ENCODE results near the gene SEPTIN12.
A peak's percentile ranks its signal among the peaks of the same experiment; 100 is the strongest.
"Not testable (repeated sequence)": the region's sequence is repeated elsewhere in the genome, so short reads cannot be mapped to it uniquely, and the experiment has no call there.

The SEPTIN12 gene

DNA sequence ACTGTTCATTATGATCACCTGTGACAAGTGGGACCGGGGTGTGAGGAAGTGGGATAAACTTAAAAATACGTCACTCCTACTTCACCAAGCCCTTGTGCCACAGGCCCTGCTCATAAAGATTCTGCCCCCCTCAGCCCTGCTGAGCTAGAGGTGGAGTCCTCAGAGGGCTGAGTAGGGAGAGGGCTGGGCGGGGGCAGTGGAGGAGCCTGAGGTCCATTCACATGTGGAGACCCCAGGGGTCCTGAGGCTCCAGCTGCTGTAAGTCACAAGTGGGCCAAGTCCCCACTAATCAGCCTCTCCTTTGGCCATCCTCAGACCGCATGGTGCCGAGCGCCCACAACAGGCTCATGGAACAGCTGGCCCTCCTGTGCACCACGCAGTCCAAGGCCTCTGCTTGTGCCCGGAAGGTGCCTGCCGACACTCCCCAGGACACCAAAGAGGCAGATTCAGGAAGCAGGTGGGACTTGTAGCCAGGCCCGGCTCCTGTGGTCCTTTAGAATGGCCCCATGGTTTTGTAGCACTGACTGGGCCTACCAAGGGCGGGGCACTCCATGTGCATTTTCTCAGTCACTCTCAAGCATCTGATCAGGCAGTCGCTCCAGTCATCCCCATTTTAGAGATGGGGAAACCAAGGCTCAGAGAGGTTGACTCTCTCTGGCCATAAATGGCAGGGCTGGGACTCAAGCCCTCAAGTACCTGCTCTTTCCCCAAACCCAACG lies 43.4 kb downstream of the SEPTIN12 start:
- Histone ChIP-seq H3F3A (ENCODE audit: insufficient read depth, low read length) (no peaks in the 10 kb centered on the region), H3K4me2 (ENCODE audit: low read length) (no peak overlapping the region), H2AFZ (ENCODE audit: low read length) (no peak overlapping the region), H3K36me3 (ENCODE audit: insufficient read depth, low read length) (peaks cover 5% of the 10 kb centered on the region; the same call in 1 of the 2 replicates), H3K4me1 (ENCODE audit: insufficient read depth, low read length, severe bottlenecking) (peaks cover 19% of the 10 kb centered on the region), H3K9me3 (ENCODE audit: low read length) (no peaks in the 10 kb centered on the region), H3K79me2 (ENCODE audit: insufficient read depth, low read length) (no peaks in the 10 kb centered on the region), H3K9me2 (ENCODE audit: low read depth, low read length) (no peaks in the 10 kb centered on the region), H3K27me3 (ENCODE audit: insufficient read depth, low read length) (no peaks in the 10 kb centered on the region), H3K27ac (ENCODE audit: low read depth, low read length, poor library complexity, severe bottlenecking) (no peak overlapping the region), H4K20me1 (ENCODE audit: insufficient read depth, low read length) (no peaks in the 10 kb centered on the region), H3K4me3 (ENCODE audit: low read depth, low read length, poor library complexity, severe bottlenecking) (no peak overlapping the region), H3K9ac (ENCODE audit: low read length) (no peak overlapping the region)
- TF ChIP-seq, protein P1, sequence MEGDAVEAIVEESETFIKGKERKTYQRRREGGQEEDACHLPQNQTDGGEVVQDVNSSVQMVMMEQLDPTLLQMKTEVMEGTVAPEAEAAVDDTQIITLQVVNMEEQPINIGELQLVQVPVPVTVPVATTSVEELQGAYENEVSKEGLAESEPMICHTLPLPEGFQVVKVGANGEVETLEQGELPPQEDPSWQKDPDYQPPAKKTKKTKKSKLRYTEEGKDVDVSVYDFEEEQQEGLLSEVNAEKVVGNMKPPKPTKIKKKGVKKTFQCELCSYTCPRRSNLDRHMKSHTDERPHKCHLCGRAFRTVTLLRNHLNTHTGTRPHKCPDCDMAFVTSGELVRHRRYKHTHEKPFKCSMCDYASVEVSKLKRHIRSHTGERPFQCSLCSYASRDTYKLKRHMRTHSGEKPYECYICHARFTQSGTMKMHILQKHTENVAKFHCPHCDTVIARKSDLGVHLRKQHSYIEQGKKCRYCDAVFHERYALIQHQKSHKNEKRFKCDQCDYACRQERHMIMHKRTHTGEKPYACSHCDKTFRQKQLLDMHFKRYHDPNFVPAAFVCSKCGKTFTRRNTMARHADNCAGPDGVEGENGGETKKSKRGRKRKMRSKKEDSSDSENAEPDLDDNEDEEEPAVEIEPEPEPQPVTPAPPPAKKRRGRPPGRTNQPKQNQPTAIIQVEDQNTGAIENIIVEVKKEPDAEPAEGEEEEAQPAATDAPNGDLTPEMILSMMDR (IDR thresholded peaks at IDR 0.05; ENCODE audit: low read length), result no peak
- no peak for TF ChIP-seq EZH2 (IDR thresholded peaks at IDR 0.05; ENCODE audit: borderline replicate concordance, low read length)

DNA sequence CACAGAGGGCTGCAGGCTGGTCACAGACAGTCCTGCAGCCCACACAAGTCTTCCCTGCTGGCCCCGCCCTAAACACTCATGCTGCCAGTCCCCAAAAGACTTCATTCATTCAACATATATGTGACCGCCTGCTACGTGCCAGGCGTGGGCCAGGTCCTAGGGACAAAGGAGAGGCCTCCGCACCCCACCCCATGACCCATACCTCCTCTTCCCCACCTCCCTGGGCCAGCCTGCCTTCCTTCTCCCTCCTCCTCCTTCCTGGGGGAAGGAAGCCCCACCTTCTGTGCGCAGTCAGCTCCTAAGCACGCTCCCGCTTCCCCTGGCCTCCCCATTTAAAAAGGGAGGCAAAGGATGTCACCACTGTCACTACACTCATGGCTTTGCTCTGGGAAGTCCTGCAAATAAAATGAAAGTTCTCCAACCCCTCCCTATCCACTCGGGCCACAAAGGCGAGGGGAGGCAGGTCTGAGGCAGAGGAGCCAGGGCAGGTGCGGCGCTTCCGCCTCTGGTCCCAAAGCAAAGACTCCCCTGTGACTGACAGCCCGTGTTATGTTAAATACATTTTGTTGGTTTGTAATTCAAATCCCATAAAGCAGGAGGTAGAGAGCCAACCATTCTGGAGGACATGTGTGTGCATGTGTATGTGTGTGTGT lies 44.8 kb downstream of the SEPTIN12 start:
- H3K27me3 ChIP-seq (ENCODE audit: insufficient read depth, low read length), result no peaks in the 10 kb centered on the region
- peak overlapping the region; percentile 53 for H3K4me2 ChIP-seq (ENCODE audit: low read length)
- peak overlapping the region; percentile 20; the same call in 1 of the 2 replicates for H3K9ac ChIP-seq (ENCODE audit: low read length)

DNA sequence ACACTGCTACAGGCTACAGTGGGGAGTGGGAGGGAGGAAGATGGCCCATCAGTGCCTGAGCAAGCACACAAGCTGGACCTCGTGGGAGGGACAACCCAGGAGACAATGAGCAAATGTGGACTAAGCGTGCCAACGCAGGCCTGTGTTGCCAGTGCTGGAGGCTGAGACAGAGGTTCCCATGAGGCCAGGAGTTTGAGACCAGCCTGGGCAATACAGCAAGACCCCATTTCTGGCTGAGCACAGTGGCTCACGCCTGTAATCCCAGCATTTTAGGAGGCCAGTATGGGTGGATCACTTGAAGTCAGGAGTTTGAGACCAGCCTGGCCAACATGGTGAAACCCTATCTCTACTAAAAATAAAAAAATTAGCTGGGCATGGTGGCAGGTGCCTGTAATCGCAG lies 49.8 kb downstream of the SEPTIN12 start:
- not testable (repeated sequence) for H3K36me3 ChIP-seq (ENCODE audit: insufficient read depth, low read length); H3K4me2 ChIP-seq (ENCODE audit: low read length); H2AFZ ChIP-seq (ENCODE audit: low read length); H4K20me1 ChIP-seq (ENCODE audit: insufficient read depth, low read length); H3F3A ChIP-seq (ENCODE audit: insufficient read depth, low read length); H3K9ac ChIP-seq (ENCODE audit: low read length); H3K27me3 ChIP-seq (ENCODE audit: insufficient read depth, low read length); H3K79me2 ChIP-seq (ENCODE audit: insufficient read depth, low read length); H3K27ac ChIP-seq (ENCODE audit: low read depth, low read length, poor library complexity, severe bottlenecking); H3K9me3 ChIP-seq (ENCODE audit: low read length); H3K4me3 ChIP-seq (ENCODE audit: low read depth, low read length, poor library complexity, severe bottlenecking); H3K9me2 ChIP-seq (ENCODE audit: low read depth, low read length)
- peaks cover 18% of the 10 kb centered on the region for H3K4me1 ChIP-seq (ENCODE audit: insufficient read depth, low read length, severe bottlenecking)

More for the DNA sequence above, 44.8 kb downstream of the SEPTIN12 start:
- H3K36me3 ChIP-seq (ENCODE audit: insufficient read depth, low read length), result no peaks in the 10 kb centered on the region
- no peak overlapping the region for H2AFZ ChIP-seq (ENCODE audit: low read length)
- no peaks in the 10 kb centered on the region for H3K79me2 ChIP-seq (ENCODE audit: insufficient read depth, low read length)
- no peaks in the 10 kb centered on the region for H3K9me3 ChIP-seq (ENCODE audit: low read length)
- peak overlapping the region; percentile 35 for H3K4me3 ChIP-seq (ENCODE audit: low read depth, low read length, poor library complexity, severe bottlenecking)
- no peaks in the 10 kb centered on the region for H3K9me2 ChIP-seq (ENCODE audit: low read depth, low read length)
- no peak overlapping the region for H3K27ac ChIP-seq (ENCODE audit: low read depth, low read length, poor library complexity, severe bottlenecking)
- H3F3A ChIP-seq (ENCODE audit: insufficient read depth, low read length), result no peaks in the 10 kb centered on the region
- no peak for TF ChIP-seq EZH2 (IDR thresholded peaks at IDR 0.05; ENCODE audit: borderline replicate concordance, low read length)
- TF ChIP-seq, protein P1 (IDR thresholded peaks at IDR 0.05; ENCODE audit: low read length), result no peak
- H4K20me1 ChIP-seq (ENCODE audit: insufficient read depth, low read length), result no peaks in the 10 kb centered on the region
- peaks cover 17% of the 10 kb centered on the region for H3K4me1 ChIP-seq (ENCODE audit: insufficient read depth, low read length, severe bottlenecking)

All from OCI-LY1 (cell line).